ENCODE data around the gene RBM4.

- no peak for TF ChIP-seq CTCF (IDR thresholded peaks at IDR 0.05)
- no peak for TF ChIP-seq POLR2AphosphoS5 (IDR thresholded peaks at IDR 0.05)
- TF ChIP-seq POLR2A (IDR thresholded peaks at IDR 0.05): no peak
Measured at GRCh38 chr11:66637557-66638176, 836 bp upstream of the RBM4 start.

All from prostate gland (tissue), 2 donors.